Activated CD4-positive, alpha-beta T cell treated with anti-CD3 and anti-CD28 coated beads for 36 hours (primary cell): ENCODE results near the gene ZMYM5. TPM values are rescaled to one million over a fixed set of nuclear protein-coding genes. Genes with fewer than 3 reads are reported as not detected.
A peak's percentile ranks its signal among the peaks of the same experiment; 100 is the strongest.
"Not testable (repeated sequence)": the region's sequence is repeated elsewhere in the genome, so short reads cannot be mapped to it uniquely, and the experiment has no call there.

Source experiments
- ATAC-seq: fragments of 200-7000 bp; cut with Tn5 transposase; one replicate; pipeline ENCODE4 v1.10.0; 2021; ENCODE audit warnings: mild to moderate bottlenecking, moderate library complexity
- CTCF ChIA-PET: fragments of 350-600 bp; sonication (Branson Sonifier 250); formaldehyde crosslinking; loops from one replicate; lab custom pipeline; 2021; ENCODE audit warnings: antibody characterized with exemption; lab: Charles Lee
- POLR2A ChIA-PET: fragments of 350-600 bp; sonication (Branson Sonifier 250); formaldehyde crosslinking; loops from one replicate; lab custom pipeline; 2021; ENCODE audit warnings: antibody characterized with exemption, inconsistent platforms; lab: Charles Lee
- DNase-seq: peaks from one replicate; pipeline ENCODE4 v3.0.0-alpha.2; 2020
- H3K27ac Mint-ChIP-seq: one replicate; pipeline ENCODE4 v1.8.0; 2021; ENCODE audit warnings: mixed read lengths
- H3K27me3 Mint-ChIP-seq: one replicate; pipeline ENCODE4 v1.8.0; 2021; ENCODE audit warnings: mixed read lengths
- H3K36me3 Mint-ChIP-seq: one replicate; pipeline ENCODE4 v1.8.0; 2021; ENCODE audit warnings: low read depth, mixed read lengths
- H3K4me1 Mint-ChIP-seq: one replicate; pipeline ENCODE4 v1.8.0; 2021; ENCODE audit warnings: mixed read lengths
- H3K4me3 Mint-ChIP-seq: one replicate; pipeline ENCODE4 v1.8.0; 2021; ENCODE audit warnings: mild to moderate bottlenecking, moderate library complexity, mixed read lengths
- H3K9me3 Mint-ChIP-seq: one replicate; pipeline ENCODE4 v1.8.0; 2021; ENCODE audit warnings: low read depth, mixed read lengths
- intact Hi-C, 2 experiments: fragments of 100-400 bp; cut with DNase I in 1 of 2; cut with micrococcal nuclease in 1 of 2; formaldehyde crosslinking; loops; one replicate each; pipeline versions ENCODE4 v1.14.2 to v1.15.1; 2022 to 2024; cut with DNase I, micrococcal nuclease
- total RNA-seq, 2 experiments: library from RNA; stranded (reverse); gene quantifications; one replicate each; pipeline ENCODE4 v1.2.3, GENCODE V29; 2021

The ZMYM5 gene
- total RNA-seq, 2 experiments from 2014 or later: 9.1 to 10.1 TPM

- H3K36me3 Mint-ChIP-seq: peaks cover 23% of the 10 kb centered on the region
- H3K9me3 Mint-ChIP-seq: peaks cover 2% of the 10 kb centered on the region
- peak overlapping the region; percentile 94 for H3K4me3 Mint-ChIP-seq
- intact Hi-C loops: loop anchor here (1.0 to 10.0 kb wide), 8 partner anchors 82 to 1738 kb away; partner anchors contain the start of genes EEF1AKMT1 (in 1 of the 2), GJA3 (in 1 of the 2), MICU2 (in 1 of the 2) and PSPC1 (in 1 of the 2)
- H3K27me3 Mint-ChIP-seq: no peaks in the 10 kb centered on the region
- ChIA-PET CTCF (interaction anchor here (0.7 to 1.7 kb wide), 8 partner anchors 8 to 166 kb away, joined by 3 to 11 read pairs (median 4); partner anchors contain the start of gene PSPC1), POLR2A (interaction anchor here (0.9 to 2.1 kb wide), 3 partner anchors 30 to 96 kb away, joined by 3 to 5 read pairs (median 5); no protein-coding TSS in a partner anchor)
- peaks cover 34% of the 10 kb centered on the region for H3K4me1 Mint-ChIP-seq
- H3K27ac Mint-ChIP-seq: peak overlapping the region; percentile 91
- peak; percentile 9 for ATAC-seq
- peak; percentile 75 for DNase-seq
These were observed 736 bp upstream of the ZMYM5 start for GRCh38 chr13:19864024-19864745.

- ChIA-PET CTCF (interaction anchor here (0.7 to 2.4 kb wide), 7 partner anchors 10 to 97 kb away, joined by 4 to 11 read pairs (median 8); no protein-coding TSS in a partner anchor), POLR2A (interaction anchor here (0.6 to 2.1 kb wide), 4 partner anchors 11 to 104 kb away, joined by 3 to 5 read pairs (median 4); no protein-coding TSS in a partner anchor)
- Mint-ChIP-seq H3K4me1 (peaks cover 35% of the 10 kb centered on the region), H3K27me3 (no peaks in the 10 kb centered on the region), H3K36me3 (peaks cover 32% of the 10 kb centered on the region), H3K4me3 (peak overlapping the region; percentile 94), H3K27ac (peak overlapping the region; percentile 97), H3K9me3 (peaks cover 2% of the 10 kb centered on the region)
- intact Hi-C loops: loop anchor here in 1 of 2 experiments (1.0 to 10.0 kb wide), 10 partner anchors 80 to 1740 kb away; partner anchors contain the start of genes EEF1AKMT1, IFT88, MICU2 and MPHOSPH8
- peak; percentile 69 for DNase-seq
- no peak for ATAC-seq
These were observed 752 bp downstream of the ZMYM5 start for GRCh38 chr13:19862481-19863313.

- peaks cover 39% of the 10 kb centered on the region for H3K4me1 Mint-ChIP-seq
- H3K9me3 Mint-ChIP-seq: peaks cover 2% of the 10 kb centered on the region
- DNase-seq (no peak), ATAC-seq (no peak)
- intact Hi-C loops: loop anchor here in 1 of 2 experiments (2.0 to 10.0 kb wide), 6 partner anchors 261 to 1741 kb away; partner anchors contain the start of genes EEF1AKMT1, IFT88 and MICU2
- peak overlapping the region; percentile 94 for H3K4me3 Mint-ChIP-seq
- POLR2A ChIA-PET: interaction anchor here (0.6 to 1.4 kb wide), 3 partner anchors 16 to 257 kb away, joined by 3 to 7 read pairs (median 4); no protein-coding TSS in a partner anchor
- CTCF ChIA-PET: interaction anchor here (0.7 to 2.4 kb wide), 4 partner anchors 13 to 266 kb away, joined by 3 to 9 read pairs (median 8); no protein-coding TSS in a partner anchor
- H3K36me3 Mint-ChIP-seq: peaks cover 39% of the 10 kb centered on the region
- H3K27ac Mint-ChIP-seq: peak overlapping the region; percentile 97
- no peaks in the 10 kb centered on the region for H3K27me3 Mint-ChIP-seq
These were observed 1.7 kb downstream of the ZMYM5 start for GRCh38 chr13:19861762-19862161.

GRCh38 chr13:19860884-19861655, 2.4 kb downstream of the ZMYM5 start:
- Mint-ChIP-seq H3K4me1 (peaks cover 39% of the 10 kb centered on the region), H3K27ac (peak overlapping the region; percentile 97), H3K9me3 (peaks cover 2% of the 10 kb centered on the region), H3K4me3 (peak overlapping the region; percentile 94), H3K36me3 (peaks cover 42% of the 10 kb centered on the region), H3K27me3 (no peaks in the 10 kb centered on the region)
- intact Hi-C loops: loop anchor here in 1 of 2 experiments (5.0 to 10.0 kb wide), 5 partner anchors 261 to 1741 kb away; partner anchors contain the start of genes EEF1AKMT1 and MICU2
- DNase-seq (peak; percentile 30), ATAC-seq (no peak)
- ChIA-PET CTCF (interaction anchor here (0.7 to 2.4 kb wide), 6 partner anchors 9 to 524 kb away, joined by 3 to 9 read pairs (median 6); no protein-coding TSS in a partner anchor), POLR2A (interaction anchor here (1.2 to 1.4 kb wide), 2 partner anchors 15 to 258 kb away, joined by 3 to 7 read pairs; no protein-coding TSS in a partner anchor)

GRCh38 chr13:19857637-19858036, 5.8 kb downstream of the ZMYM5 start:
- H3K9me3 Mint-ChIP-seq, intact Hi-C loops, H3K27me3 Mint-ChIP-seq, POLR2A ChIA-PET, H3K4me3 Mint-ChIP-seq, DNase-seq, ATAC-seq, H3K27ac Mint-ChIP-seq, CTCF ChIA-PET: not testable (repeated sequence)
- Mint-ChIP-seq H3K36me3 (peaks cover 44% of the 10 kb centered on the region), H3K4me1 (peaks cover 38% of the 10 kb centered on the region)

GRCh38 chr13:19852766-19853165, 10.7 kb downstream of the ZMYM5 start:
- no peaks in the 10 kb centered on the region for H3K9me3 Mint-ChIP-seq
- no peak for ATAC-seq
- H3K4me1 Mint-ChIP-seq: peaks cover 22% of the 10 kb centered on the region
- intact Hi-C loops: no loop called here
- H3K27me3 Mint-ChIP-seq: no peaks in the 10 kb centered on the region
- ChIA-PET CTCF (interaction anchor here (0.7 to 2.0 kb wide), 4 partner anchors 8 to 145 kb away, joined by 3 to 4 read pairs (median 3); partner anchors contain the start of gene ZMYM5), POLR2A (no interaction called here)
- H3K27ac Mint-ChIP-seq: no peak overlapping the region
- no peak overlapping the region for H3K4me3 Mint-ChIP-seq
- no peak for DNase-seq
- H3K36me3 Mint-ChIP-seq: peaks cover 29% of the 10 kb centered on the region

- no peaks in the 10 kb centered on the region for H3K9me3 Mint-ChIP-seq
- peaks cover 12% of the 10 kb centered on the region for H3K36me3 Mint-ChIP-seq
- H3K4me3 Mint-ChIP-seq: no peak overlapping the region
- peak; percentile 94 for ATAC-seq
- POLR2A ChIA-PET: interaction anchor here (0.7 to 1.6 kb wide), 3 partner anchors 14 to 38 kb away, joined by 3 to 7 read pairs (median 5); no protein-coding TSS in a partner anchor
- CTCF ChIA-PET: interaction anchor here (0.7 to 1.6 kb wide), 5 partner anchors 16 to 212 kb away, joined by 3 to 9 read pairs (median 4); partner anchors contain the start of genes MPHOSPH8 and ZMYM5
- peak; percentile 32 for DNase-seq
- H3K4me1 Mint-ChIP-seq: peaks cover 16% of the 10 kb centered on the region
- peak overlapping the region; percentile 78 for H3K27ac Mint-ChIP-seq
- intact Hi-C loops: no loop called here
- H3K27me3 Mint-ChIP-seq: no peaks in the 10 kb centered on the region
These were observed 17.7 kb downstream of the ZMYM5 start for GRCh38 chr13:19845758-19846157.

- DNase-seq: no peak
- no peaks in the 10 kb centered on the region for H3K9me3 Mint-ChIP-seq
- H3K27ac Mint-ChIP-seq: no peak overlapping the region
- peaks cover 2% of the 10 kb centered on the region for H3K4me1 Mint-ChIP-seq
- intact Hi-C loops: no loop called here
- no peaks in the 10 kb centered on the region for H3K27me3 Mint-ChIP-seq
- H3K4me3 Mint-ChIP-seq: no peak overlapping the region
- ATAC-seq: no peak
- POLR2A ChIA-PET: no interaction called here
- peaks cover 36% of the 10 kb centered on the region for H3K36me3 Mint-ChIP-seq
- CTCF ChIA-PET: interaction anchor here (1.2 kb wide), 1 partner anchor 156 kb away, joined by 3 read pairs; no protein-coding TSS in a partner anchor
These were observed 24.6 kb downstream of the ZMYM5 start for GRCh38 chr13:19838865-19839275.

GRCh38 chr13:19836472-19836871, 27.0 kb downstream of the ZMYM5 start:
- intact Hi-C loops: no loop called here
- ChIA-PET CTCF (no interaction called here), POLR2A (no interaction called here)
- Mint-ChIP-seq H3K27me3 (no peaks in the 10 kb centered on the region), H3K4me3 (no peak overlapping the region), H3K36me3 (peaks cover 44% of the 10 kb centered on the region), H3K27ac (no peak overlapping the region), H3K4me1 (peaks cover 2% of the 10 kb centered on the region), H3K9me3 (no peaks in the 10 kb centered on the region)
- DNase-seq (no peak), ATAC-seq (no peak)

- Mint-ChIP-seq H3K9me3 (no peaks in the 10 kb centered on the region), H3K27me3 (no peaks in the 10 kb centered on the region), H3K36me3 (peaks cover 45% of the 10 kb centered on the region), H3K4me3 (no peak overlapping the region), H3K27ac (no peak overlapping the region), H3K4me1 (peaks cover 2% of the 10 kb centered on the region)
- DNase-seq (no peak), ATAC-seq (no peak)
- intact Hi-C loops: no loop called here
- ChIA-PET POLR2A (no interaction called here), CTCF (interaction anchor here (1.0 to 1.5 kb wide), 2 partner anchors 14 to 17 kb away, joined by 4 to 5 read pairs; no protein-coding TSS in a partner anchor)
These were observed 28.7 kb downstream of the ZMYM5 start for GRCh38 chr13:19834704-19835103.
